HepG2 (cell line): Measurements from ENCODE around the gene SNED1. TPM values are rescaled to one million over a fixed set of nuclear protein-coding genes. Genes with fewer than 3 reads are reported as not detected.

ENCODE experiments used
- ATAC-seq: fragments of 200-7000 bp; cut with Tn5 transposase; 3 replicates; pipeline ENCODE4 v1.9.1; 2020; ENCODE audit warnings: mild to moderate bottlenecking, moderate library complexity
- BruUV-seq: library from RNA; stranded (reverse); fragments of 400-500 nt; replicated peaks from 2 replicates; lab custom pipeline; 2021; lab: Mats Ljungman, UMichigan
- CTCF ChIA-PET: fragments of 300-600 bp; formaldehyde crosslinking; extraction: SDS; loops from one replicate; lab custom pipeline; 2021; ENCODE audit warnings: low total read pairs, inconsistent platforms, low intra/inter-chr PET ratio; lab: Yijun Ruan, JAX
- POLR2A ChIA-PET: fragments of 350-600 bp; sonication (Branson Sonifier 250); formaldehyde crosslinking; loops from one replicate; lab custom pipeline; 2020; ENCODE audit warnings: antibody characterized with exemption, inconsistent platforms; lab: Yijun Ruan, JAX
- DNase-seq: peaks from one replicate; pipeline ENCODE4 v3.0.0-alpha.2; 2015; ENCODE audit warnings: low spot score
- FAIRE-seq: peaks from 3 replicates; lab custom pipeline; 2011; peaks lifted over from hg19 to GRCh38; lab: Jason Lieb, UNC
- H2AFZ ChIP-seq: one replicate; pipeline ENCODE4 v1.6.1; 2011; ENCODE audit warnings: low read length, inconsistent platforms
- H3K27ac ChIP-seq: fragments of 300-600 bp; 3 replicates; pipeline ENCODE4 v1.8.0; 2011; ENCODE audit warnings: mixed run types, mild to moderate bottlenecking, mixed read lengths, low read length, inconsistent platforms; ENCODE audit not compliant: insufficient read depth; ENCODE audit errors: extremely low read length
- H3K27me3 ChIP-seq, 2 experiments: fragments of 200-600 bp in 1 of 2; 2 replicates in 1 of 2; 3 replicates in 1 of 2; pipeline versions ENCODE4 v1.6.0 to v1.8.0; 2011; ENCODE audit warnings: low read length in 2 of 2, mild to moderate bottlenecking in 2 of 2, moderate library complexity in 2 of 2, inconsistent platforms in 1 of 2; ENCODE audit not compliant: insufficient read depth in 2 of 2, control insufficient read depth in 1 of 2
- H3K36me3 ChIP-seq, 2 experiments: fragments of 200-600 bp in 1 of 2; replicated peaks in 1 of 2; 2 replicates in 1 of 2; 3 replicates in 1 of 2; pipeline versions ENCODE4 v1.5.1 to v1.8.0; 2011; ENCODE audit warnings: low read length in 2 of 2, inconsistent platforms in 1 of 2; ENCODE audit not compliant: insufficient read depth in 2 of 2, control insufficient read depth in 1 of 2
- H3K4me1 ChIP-seq: 2 replicates; pipeline ENCODE4 v1.5.1; 2012; ENCODE audit warnings: low read length, inconsistent platforms; ENCODE audit not compliant: insufficient read depth
- H3K4me2 ChIP-seq: 2 replicates; pipeline ENCODE4 v1.6.0; 2011; ENCODE audit warnings: low read depth, low read length, inconsistent platforms
- H3K4me3 ChIP-seq, 3 experiments: fragments of 200-600 bp in 1 of 3; sonication (generic), shearing (Covaris generic) in 1 of 3; replicated peaks in 1 of 3; 2 replicates each; pipeline ENCODE4 v1.5.1; 2011 to 2016; ENCODE audit warnings: low read length in 3 of 3, inconsistent platforms in 2 of 3, low read depth in 2 of 3, mild to moderate bottlenecking in 2 of 3, control low read depth in 1 of 3, mixed read lengths in 1 of 3; ENCODE audit not compliant: insufficient read depth in 1 of 3
- H3K79me2 ChIP-seq: one replicate; pipeline ENCODE4 v1.6.1; 2011; ENCODE audit warnings: low read length, inconsistent platforms; ENCODE audit not compliant: insufficient read depth
- H3K9ac ChIP-seq: 2 replicates; pipeline ENCODE4 v1.6.0; 2011; ENCODE audit warnings: mild to moderate bottlenecking, low read depth, low read length, inconsistent platforms; ENCODE audit not compliant: insufficient read depth
- H3K9me3 ChIP-seq: 2 replicates; pipeline ENCODE4 v1.5.1; 2012; ENCODE audit warnings: mild to moderate bottlenecking, low read length
- H4K20me1 ChIP-seq: 2 replicates; pipeline ENCODE4 v1.6.0; 2011; ENCODE audit warnings: inconsistent platforms, mild to moderate bottlenecking, low read length, moderate library complexity; ENCODE audit not compliant: insufficient read depth
- DR1 ChIP-seq: sonication (generic); formaldehyde crosslinking; IDR thresholded peaks from 2 replicates; pipeline ENCODE4 v1.8.0; 2021; ENCODE audit warnings: mild to moderate bottlenecking, missing genetic modification reagents, inconsistent platforms
- HOXA5 ChIP-seq: sonication (generic); formaldehyde crosslinking; IDR thresholded peaks from 2 replicates; pipeline ENCODE4 v1.4.0; 2020; ENCODE audit warnings: missing genetic modification reagents
- MATR3 ChIP-seq: sonication (generic); formaldehyde crosslinking; IDR thresholded peaks from 2 replicates; pipeline ENCODE4 v1.4.0; 2020; ENCODE audit warnings: missing genetic modification reagents
- MEIS2 ChIP-seq: sonication (generic); formaldehyde crosslinking; IDR thresholded peaks from 2 replicates; pipeline ENCODE4 v1.9.0; 2021; ENCODE audit warnings: mild to moderate bottlenecking, missing genetic modification reagents
- SNAI1 ChIP-seq: sonication (generic); formaldehyde crosslinking; IDR thresholded peaks from 2 replicates; pipeline ENCODE4 v1.5.0; 2020; ENCODE audit warnings: mild to moderate bottlenecking, missing genetic modification reagents, borderline replicate concordance
- SNRNP70 ChIP-seq: fragments of 200-400 bp; formaldehyde crosslinking; IDR thresholded peaks from 2 replicates; pipeline ENCODE4 v1.6.1; 2017; ENCODE audit warnings: mild to moderate bottlenecking, low read depth, low read length, moderate library complexity
- ZNF296 ChIP-seq: sonication (generic); formaldehyde crosslinking; conservative IDR thresholded peaks from 2 replicates; pipeline ENCODE4 v1.5.0; 2020; ENCODE audit warnings: mild to moderate bottlenecking, missing genetic modification reagents
- ZNF350 ChIP-seq: sonication (generic); formaldehyde crosslinking; IDR thresholded peaks from 2 replicates; pipeline ENCODE4 v1.4.0; 2020; ENCODE audit warnings: mild to moderate bottlenecking, low read depth, missing genetic modification reagents, borderline replicate concordance
- ZNF746 ChIP-seq: sonication (generic); formaldehyde crosslinking; IDR thresholded peaks from 2 replicates; pipeline ENCODE4 v1.8.0; 2022; ENCODE audit warnings: mild to moderate bottlenecking, missing genetic modification reagents
- ZNF781 ChIP-seq: sonication (generic); formaldehyde crosslinking; IDR thresholded peaks from 2 replicates; pipeline ENCODE4 v1.5.1; 2020; ENCODE audit warnings: borderline replicate concordance, mild to moderate bottlenecking, missing genetic modification reagents; ENCODE audit errors: not compliant biosample characterization
- ZSCAN30 ChIP-seq: sonication (generic); formaldehyde crosslinking; IDR thresholded peaks from 2 replicates; pipeline ENCODE4 v1.5.0; 2020; ENCODE audit warnings: mild to moderate bottlenecking, missing genetic modification reagents
- WGBS: methylation state at CpG from one replicate; pipeline ENCODE4 v1.1.6; 2017; ENCODE audit warnings: low lambda C conversion rate; 5-methylcytosine and 5-hydroxymethylcytosine counted together
- in situ Hi-C: cut with HindIII; loops from 2 replicates; pipeline ENCODE4 v1.10.0; 2017; ENCODE audit warnings: low pct_unique_long_range_greater_than_20kb; ENCODE audit not compliant: extremely low pct_ligation_motif_present
- intact Hi-C: fragments of 100-400 bp; cut with micrococcal nuclease; formaldehyde crosslinking; loops from one replicate; pipeline ENCODE4 v1.10.0; 2022; ENCODE audit not compliant: unreplicated experiment
- polyA plus RNA-seq, 8 experiments: library from polyadenylated mRNA; depleted of rRNA in 3 of 8; stranded (reverse) in 7 of 8; unstranded in 1 of 8; fragments of >200 nt; fragmentation: Illumina TruSeq in 4 of 8; extraction: Trizol in 4 of 8; gene quantifications; 2 replicates each; pipeline versions ENCODE4 v1.2.1 to v1.2.3, GENCODE V29; 2011 to 2016; ENCODE audit warnings: low read depth in 4 of 8, missing spikeins in 1 of 8, mixed read lengths in 1 of 8; ENCODE audit not compliant: insufficient read depth in 1 of 8
- total RNA-seq, 5 experiments: library from RNA; depleted of rRNA; stranded (reverse); fragments of >200 nt; fragmentation: Illumina TruSeq; extraction: Trizol; gene quantifications; 2 replicates each; pipeline ENCODE4 v1.2.3, GENCODE V29; 2016; ENCODE audit warnings: low read depth in 1 of 5
- TF ChIP-seq, protein P1 (sequence below): sonication (generic); formaldehyde crosslinking; IDR thresholded peaks from 2 replicates; pipeline ENCODE4 v1.4.0; 2020; ENCODE audit warnings: missing genetic modification reagents
- TF ChIP-seq, protein P2 (sequence below): sonication (generic); formaldehyde crosslinking; IDR thresholded peaks from 2 replicates; pipeline ENCODE4 v1.5.0; 2020; ENCODE audit warnings: mild to moderate bottlenecking, missing genetic modification reagents
- TF ChIP-seq, protein P3 (sequence below): IDR thresholded peaks from 2 replicates; pipeline ENCODE4 v1.6.1; 2012; ENCODE audit warnings: inconsistent platforms
- TF ChIP-seq, protein P4 (sequence below): sonication (generic); formaldehyde crosslinking; IDR thresholded peaks from 2 replicates; pipeline ENCODE4 v1.5.1; 2020; ENCODE audit warnings: mild to moderate bottlenecking, missing genetic modification reagents, moderate library complexity
- TF ChIP-seq, protein P5 (sequence below): IDR thresholded peaks from 2 replicates; pipeline ENCODE4 v1.6.1; 2016; ENCODE audit warnings: missing compliant biosample characterization, missing genetic modification reagents, borderline replicate concordance

SNED1 gene
- total and polyA plus RNA-seq, 2 of the 13 experiments (the other 11 are each of a cell fraction or from before 2014, with no cell fraction given) = 0.15 to 0.65 TPM

DNA sequence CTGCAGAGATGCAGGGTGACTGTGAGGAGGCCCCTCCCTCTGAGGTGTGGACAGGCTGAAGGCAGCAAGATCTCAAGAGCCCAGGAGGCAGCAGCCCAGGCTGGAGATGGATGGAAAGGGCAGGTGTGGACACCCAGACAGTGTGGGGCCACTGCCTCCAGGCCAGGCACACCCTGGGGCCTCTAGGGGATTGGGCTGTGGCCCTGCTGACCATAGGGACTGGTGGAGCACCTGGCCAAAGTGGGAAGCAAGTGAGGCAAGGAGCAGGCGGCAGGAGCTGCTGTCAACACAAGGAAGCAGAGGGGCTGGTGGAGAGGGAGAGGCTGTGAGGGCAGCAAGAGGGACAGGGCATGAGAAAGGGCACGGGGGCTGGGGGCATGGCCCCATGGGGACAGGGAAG, 10.8 kb downstream of the SNED1 start (continued):
- TF ChIP-seq ZNF746 = no peak
- no peak for TF ChIP-seq ZNF781 (CRISPR knock-in tag)
- TF ChIP-seq SNAI1 (CRISPR knock-in tag) = no peak
- TF ChIP-seq, protein P1, sequence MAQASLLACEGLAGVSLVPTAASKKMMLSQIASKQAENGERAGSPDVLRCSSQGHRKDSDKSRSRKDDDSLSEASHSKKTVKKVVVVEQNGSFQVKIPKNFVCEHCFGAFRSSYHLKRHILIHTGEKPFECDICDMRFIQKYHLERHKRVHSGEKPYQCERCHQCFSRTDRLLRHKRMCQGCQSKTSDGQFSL = no peak
- no peak for TF ChIP-seq HOXA5 (CRISPR knock-in tag)
- no peak for TF ChIP-seq MEIS2 (CRISPR knock-in tag)
- TF ChIP-seq, all 625 proteins: peak for 3

DNA sequence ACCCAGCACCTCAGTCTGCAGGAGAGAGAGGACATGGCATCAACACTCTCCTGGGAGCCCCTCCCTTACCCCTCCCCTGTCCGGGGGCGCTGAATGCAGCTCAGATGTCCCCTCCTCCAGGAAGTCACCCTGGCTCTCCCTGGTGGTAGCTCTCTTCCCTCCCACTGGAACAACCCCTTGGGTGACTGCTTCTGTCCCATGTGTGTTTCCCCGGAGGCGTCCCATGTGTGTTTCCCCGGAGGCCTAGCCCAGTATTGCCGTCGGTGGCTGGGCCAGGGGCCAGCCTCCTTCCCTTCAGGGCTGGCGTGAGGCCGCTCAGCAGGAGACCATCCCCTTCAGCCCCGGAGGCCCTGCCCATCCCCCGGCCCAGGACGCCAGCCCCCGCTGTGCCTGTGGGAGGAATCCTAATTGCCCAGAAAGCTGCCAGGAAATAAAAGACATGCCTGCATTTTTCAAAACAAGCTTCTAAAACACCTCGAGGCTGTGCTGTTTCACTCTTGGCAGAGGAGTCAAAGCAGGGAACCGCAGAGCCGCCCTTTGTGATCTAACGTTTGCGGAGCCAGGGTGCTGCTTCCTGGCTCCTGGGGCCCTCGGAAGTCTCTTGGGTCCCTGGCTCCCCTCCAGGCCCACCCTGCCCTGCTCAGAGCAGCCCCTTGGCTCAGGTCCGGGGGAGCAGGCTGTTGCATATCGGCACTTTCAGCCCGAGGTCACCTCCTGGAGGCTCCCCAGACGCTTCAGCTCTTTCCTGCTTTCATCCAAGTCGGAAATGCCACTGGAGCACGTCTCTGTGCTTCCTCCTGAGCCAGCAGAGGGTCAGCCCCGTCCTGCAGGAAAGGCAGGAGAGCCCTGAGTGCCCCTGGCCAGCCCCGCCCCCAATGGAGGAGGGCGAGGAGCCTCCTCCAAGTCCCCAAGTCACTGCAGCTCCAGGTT, 11.4 kb downstream of the SNED1 start:
- H3K27ac ChIP-seq = no peak overlapping the region
- TF ChIP-seq ZNF296 = no peak
- TF ChIP-seq, protein P2, sequence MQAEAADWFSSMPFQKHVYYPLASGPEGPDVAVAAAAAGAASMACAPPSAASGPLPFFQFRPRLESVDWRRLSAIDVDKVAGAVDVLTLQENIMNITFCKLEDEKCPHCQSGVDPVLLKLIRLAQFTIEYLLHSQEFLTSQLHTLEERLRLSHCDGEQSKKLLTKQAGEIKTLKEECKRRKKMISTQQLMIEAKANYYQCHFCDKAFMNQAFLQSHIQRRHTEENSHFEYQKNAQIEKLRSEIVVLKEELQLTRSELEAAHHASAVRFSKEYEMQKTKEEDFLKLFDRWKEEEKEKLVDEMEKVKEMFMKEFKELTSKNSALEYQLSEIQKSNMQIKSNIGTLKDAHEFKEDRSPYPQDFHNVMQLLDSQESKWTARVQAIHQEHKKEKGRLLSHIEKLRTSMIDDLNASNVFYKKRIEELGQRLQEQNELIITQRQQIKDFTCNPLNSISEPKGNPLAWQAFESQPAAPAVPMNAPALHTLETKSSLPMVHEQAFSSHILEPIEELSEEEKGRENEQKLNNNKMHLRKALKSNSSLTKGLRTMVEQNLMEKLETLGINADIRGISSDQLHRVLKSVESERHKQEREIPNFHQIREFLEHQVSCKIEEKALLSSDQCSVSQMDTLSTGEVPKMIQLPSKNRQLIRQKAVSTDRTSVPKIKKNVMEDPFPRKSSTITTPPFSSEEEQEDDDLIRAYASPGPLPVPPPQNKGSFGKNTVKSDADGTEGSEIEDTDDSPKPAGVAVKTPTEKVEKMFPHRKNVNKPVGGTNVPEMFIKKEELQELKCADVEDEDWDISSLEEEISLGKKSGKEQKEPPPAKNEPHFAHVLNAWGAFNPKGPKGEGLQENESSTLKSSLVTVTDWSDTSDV (CRISPR knock-in tag) = no peak
- no peak for TF ChIP-seq DR1 (CRISPR knock-in tag)
- TF ChIP-seq, protein P3, sequence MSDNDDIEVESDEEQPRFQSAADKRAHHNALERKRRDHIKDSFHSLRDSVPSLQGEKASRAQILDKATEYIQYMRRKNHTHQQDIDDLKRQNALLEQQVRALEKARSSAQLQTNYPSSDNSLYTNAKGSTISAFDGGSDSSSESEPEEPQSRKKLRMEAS = no peak
- no peak for TF ChIP-seq ZSCAN30 (CRISPR knock-in tag)
- TF ChIP-seq, protein P4, sequence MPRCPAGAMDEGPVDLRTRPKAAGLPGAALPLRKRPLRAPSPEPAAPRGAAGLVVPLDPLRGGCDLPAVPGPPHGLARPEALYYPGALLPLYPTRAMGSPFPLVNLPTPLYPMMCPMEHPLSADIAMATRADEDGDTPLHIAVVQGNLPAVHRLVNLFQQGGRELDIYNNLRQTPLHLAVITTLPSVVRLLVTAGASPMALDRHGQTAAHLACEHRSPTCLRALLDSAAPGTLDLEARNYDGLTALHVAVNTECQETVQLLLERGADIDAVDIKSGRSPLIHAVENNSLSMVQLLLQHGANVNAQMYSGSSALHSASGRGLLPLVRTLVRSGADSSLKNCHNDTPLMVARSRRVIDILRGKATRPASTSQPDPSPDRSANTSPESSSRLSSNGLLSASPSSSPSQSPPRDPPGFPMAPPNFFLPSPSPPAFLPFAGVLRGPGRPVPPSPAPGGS (CRISPR knock-in tag) = no peak
- no peak for TF ChIP-seq MATR3
- no peak for TF ChIP-seq ZNF350 (CRISPR knock-in tag)
- no peak for TF ChIP-seq SNRNP70
- TF ChIP-seq, protein P5, sequence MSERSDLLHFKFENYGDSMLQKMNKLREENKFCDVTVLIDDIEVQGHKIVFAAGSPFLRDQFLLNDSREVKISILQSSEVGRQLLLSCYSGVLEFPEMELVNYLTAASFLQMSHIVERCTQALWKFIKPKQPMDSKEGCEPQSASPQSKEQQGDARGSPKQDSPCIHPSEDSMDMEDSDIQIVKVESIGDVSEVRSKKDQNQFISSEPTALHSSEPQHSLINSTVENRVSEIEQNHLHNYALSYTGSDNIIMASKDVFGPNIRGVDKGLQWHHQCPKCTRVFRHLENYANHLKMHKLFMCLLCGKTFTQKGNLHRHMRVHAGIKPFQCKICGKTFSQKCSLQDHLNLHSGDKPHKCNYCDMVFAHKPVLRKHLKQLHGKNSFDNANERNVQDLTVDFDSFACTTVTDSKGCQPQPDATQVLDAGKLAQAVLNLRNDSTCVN (CRISPR knock-in tag) = no peak

More for the DNA sequence above, 11.4 kb downstream of the SNED1 start:
- DNase-seq (no peak), FAIRE-seq (no peak), ATAC-seq (peak; percentile 67)
- BruUV-seq = no TSS peak
- Histone ChIP-seq H3K4me3 (peak overlapping the region; percentile 23 to 67 (median 37); a peak in 5 of 6 replicates), H3K79me2 (no peaks in the 10 kb centered on the region), H3K9ac (peak overlapping the region; percentile 23; the same call in 1 of the 2 replicates), H4K20me1 (no peaks in the 10 kb centered on the region), H3K36me3 (no peaks in the 10 kb centered on the region), H2AFZ (no peak overlapping the region), H3K27me3 (peaks cover 2 to 34% of the 10 kb centered on the region in 2 experiments; a peak in 4 of 5 replicates), H3K4me1 (peaks cover 16% of the 10 kb centered on the region), H3K9me3 (no peaks in the 10 kb centered on the region), H3K4me2 (peak overlapping the region; percentile 81)
- intact Hi-C loops = loop anchor here (5.0 kb wide), 1 partner anchor 292 kb away; no protein-coding TSS in a partner anchor
- POLR2A ChIA-PET = no interaction called here
- in situ Hi-C loops = no loop called here
- WGBS = 17% methylated on average over 28 of the region's 28 CpGs
- CTCF ChIA-PET = no interaction called here
